ENCODE measurements around the gene DNPH1. TPM values are rescaled to one million over a fixed set of nuclear protein-coding genes. Genes with fewer than 3 reads are reported as not detected.

The DNPH1 gene
- total RNA-seq, 1 experiment from 2014 or later: 91.0 TPM

DNA sequence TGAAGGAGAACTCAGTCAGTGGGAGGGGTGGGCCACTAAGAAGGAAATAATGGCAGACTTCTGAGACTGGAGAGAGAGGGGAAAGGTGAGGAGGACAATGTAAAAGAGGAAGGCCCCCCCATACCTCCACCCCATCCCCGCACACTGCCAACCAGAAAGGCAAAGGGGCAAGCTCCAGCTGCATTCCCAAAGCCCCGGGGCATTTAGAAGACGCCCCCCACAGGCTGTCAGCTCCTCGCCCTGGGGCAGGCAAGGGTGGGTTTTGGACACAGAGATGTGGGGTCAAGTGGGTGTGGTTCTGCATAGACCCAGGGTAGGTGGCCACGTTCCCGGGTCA lies 48.0 kb upstream of the DNPH1 start:
- no peaks in the 10 kb centered on the region for H3K9me3 Mint-ChIP-seq (ENCODE audit: unreplicated experiment)
- peaks cover 5% of the 10 kb centered on the region for H3K4me1 Mint-ChIP-seq (ENCODE audit: insufficient read depth, unreplicated experiment)
- H3K27ac Mint-ChIP-seq (ENCODE audit: low read depth, unreplicated experiment): no peak overlapping the region
- intact Hi-C loops (cut with micrococcal nuclease): no loop called here
- ChIA-PET CTCF (interaction anchor here (1.0 kb wide), 1 partner anchor 24 kb away, joined by 3 read pairs; no protein-coding TSS in a partner anchor), POLR2A (no interaction called here)
- no peak for DNase-seq (ENCODE audit: unreplicated experiment)
- TF ChIP-seq, protein P1, sequence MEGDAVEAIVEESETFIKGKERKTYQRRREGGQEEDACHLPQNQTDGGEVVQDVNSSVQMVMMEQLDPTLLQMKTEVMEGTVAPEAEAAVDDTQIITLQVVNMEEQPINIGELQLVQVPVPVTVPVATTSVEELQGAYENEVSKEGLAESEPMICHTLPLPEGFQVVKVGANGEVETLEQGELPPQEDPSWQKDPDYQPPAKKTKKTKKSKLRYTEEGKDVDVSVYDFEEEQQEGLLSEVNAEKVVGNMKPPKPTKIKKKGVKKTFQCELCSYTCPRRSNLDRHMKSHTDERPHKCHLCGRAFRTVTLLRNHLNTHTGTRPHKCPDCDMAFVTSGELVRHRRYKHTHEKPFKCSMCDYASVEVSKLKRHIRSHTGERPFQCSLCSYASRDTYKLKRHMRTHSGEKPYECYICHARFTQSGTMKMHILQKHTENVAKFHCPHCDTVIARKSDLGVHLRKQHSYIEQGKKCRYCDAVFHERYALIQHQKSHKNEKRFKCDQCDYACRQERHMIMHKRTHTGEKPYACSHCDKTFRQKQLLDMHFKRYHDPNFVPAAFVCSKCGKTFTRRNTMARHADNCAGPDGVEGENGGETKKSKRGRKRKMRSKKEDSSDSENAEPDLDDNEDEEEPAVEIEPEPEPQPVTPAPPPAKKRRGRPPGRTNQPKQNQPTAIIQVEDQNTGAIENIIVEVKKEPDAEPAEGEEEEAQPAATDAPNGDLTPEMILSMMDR (IDR thresholded peaks at IDR 0.05; ENCODE audit: unreplicated experiment): no peak
- H3K36me3 Mint-ChIP-seq (ENCODE audit: insufficient read depth, unreplicated experiment): peaks cover 6% of the 10 kb centered on the region
- peaks cover 16% of the 10 kb centered on the region for H3K27me3 Mint-ChIP-seq (ENCODE audit: insufficient read depth, unreplicated experiment)
- H3K4me3 Mint-ChIP-seq (ENCODE audit: unreplicated experiment): no peak overlapping the region
- BruUV-seq (replicated peaks): no TSS peak

DNA sequence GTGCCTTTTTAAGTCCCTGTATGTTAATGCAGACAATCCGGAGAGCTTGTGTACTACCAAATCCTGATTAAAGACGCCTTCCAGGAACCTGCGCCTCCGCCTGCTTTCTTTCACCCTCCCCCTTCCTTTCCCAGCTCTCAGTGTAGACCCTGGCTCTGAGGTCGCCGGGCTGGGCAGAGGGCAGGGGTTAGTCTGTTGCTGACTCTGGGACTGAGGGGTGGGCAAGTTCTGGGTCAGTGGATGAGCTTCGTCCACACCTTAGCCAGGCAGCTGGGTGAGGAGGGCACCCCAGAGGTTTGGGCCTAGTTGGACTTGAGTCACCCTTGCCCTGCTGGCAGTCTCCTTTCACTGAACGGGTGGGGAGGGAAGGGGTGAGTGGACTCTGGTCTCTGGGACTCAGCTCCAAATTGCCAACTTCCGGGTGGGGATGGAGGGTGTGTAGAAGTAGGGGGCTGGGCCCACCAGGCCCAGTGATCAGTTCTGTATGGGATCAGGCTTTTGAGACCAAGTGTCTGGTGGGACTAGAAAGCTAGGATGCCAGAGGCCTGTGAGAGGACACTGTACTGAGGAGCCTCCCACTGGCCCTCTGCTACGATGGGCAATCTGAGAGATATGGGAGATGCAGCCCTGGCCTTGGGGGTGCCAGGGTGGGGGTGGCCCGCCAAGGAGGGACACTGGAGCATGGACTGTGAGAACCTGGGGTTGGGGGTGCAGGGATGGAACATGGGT lies 47.5 kb upstream of the DNPH1 start:
- CTCF ChIA-PET: interaction anchor here (1.0 kb wide), 1 partner anchor 24 kb away, joined by 3 read pairs; no protein-coding TSS in a partner anchor
- DNase-seq (ENCODE audit: unreplicated experiment): no peak
- H3K4me1 Mint-ChIP-seq (ENCODE audit: insufficient read depth, unreplicated experiment): peaks cover 5% of the 10 kb centered on the region
- H3K36me3 Mint-ChIP-seq (ENCODE audit: insufficient read depth, unreplicated experiment): peaks cover 6% of the 10 kb centered on the region
- intact Hi-C loops (cut with micrococcal nuclease): no loop called here
- TF ChIP-seq, protein P1 (IDR thresholded peaks at IDR 0.05; ENCODE audit: unreplicated experiment): no peak
- no peaks in the 10 kb centered on the region for H3K9me3 Mint-ChIP-seq (ENCODE audit: unreplicated experiment)
- H3K27me3 Mint-ChIP-seq (ENCODE audit: insufficient read depth, unreplicated experiment): peaks cover 11% of the 10 kb centered on the region
- POLR2A ChIA-PET: no interaction called here
- no peak overlapping the region for H3K27ac Mint-ChIP-seq (ENCODE audit: low read depth, unreplicated experiment)
- no peak overlapping the region for H3K4me3 Mint-ChIP-seq (ENCODE audit: unreplicated experiment)
- BruUV-seq (replicated peaks): no TSS peak

DNA sequence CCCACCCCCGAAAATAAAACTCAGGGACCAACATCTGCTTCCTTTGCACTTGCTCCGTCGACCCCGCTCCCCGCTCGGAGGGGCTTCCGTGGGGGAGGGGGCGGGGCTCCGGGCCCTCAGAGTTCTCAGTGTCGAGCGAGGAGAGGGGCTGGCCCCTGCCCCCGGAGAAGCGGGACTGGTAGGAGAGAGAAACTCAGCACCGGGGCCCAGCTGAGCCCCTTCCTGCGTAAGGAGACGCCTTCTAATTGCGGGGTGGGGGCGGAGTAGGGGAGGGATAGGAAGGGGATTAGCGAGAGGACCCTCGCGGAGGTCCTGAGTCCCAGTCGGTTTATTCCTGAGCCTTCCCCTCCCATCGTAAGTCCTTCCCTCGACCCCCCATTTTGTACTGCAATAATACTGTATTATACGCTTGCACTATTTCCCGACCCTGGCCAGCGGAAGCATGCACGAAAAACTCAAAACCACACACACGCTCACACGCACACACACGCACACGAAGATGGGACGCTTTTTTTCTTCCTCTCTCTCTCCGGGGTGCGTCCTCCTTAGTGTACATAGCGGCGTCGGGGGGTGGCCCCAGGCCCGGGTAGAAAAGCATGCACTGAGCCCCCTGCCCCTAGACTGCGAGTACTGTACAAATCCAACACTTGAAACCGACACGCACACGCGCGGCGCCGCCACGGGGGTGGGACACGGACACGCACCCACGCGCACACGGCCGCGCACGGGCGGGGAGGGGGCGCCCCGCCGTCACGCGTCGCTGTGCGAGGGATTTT lies 46.7 kb upstream of the DNPH1 start:
- no peak for DNase-seq (ENCODE audit: unreplicated experiment)
- ChIA-PET POLR2A (no interaction called here), CTCF (no interaction called here)
- no peak overlapping the region for H3K27ac Mint-ChIP-seq (ENCODE audit: low read depth, unreplicated experiment)
- BruUV-seq (replicated peaks): no TSS peak
- H3K4me1 Mint-ChIP-seq (ENCODE audit: insufficient read depth, unreplicated experiment): peaks cover 5% of the 10 kb centered on the region
- TF ChIP-seq, protein P1 (IDR thresholded peaks at IDR 0.05; ENCODE audit: unreplicated experiment): no peak
- intact Hi-C loops (cut with micrococcal nuclease): no loop called here
- H3K9me3 Mint-ChIP-seq (ENCODE audit: unreplicated experiment): no peaks in the 10 kb centered on the region
- no peak overlapping the region for H3K4me3 Mint-ChIP-seq (ENCODE audit: unreplicated experiment)
- peaks cover 3% of the 10 kb centered on the region for H3K27me3 Mint-ChIP-seq (ENCODE audit: insufficient read depth, unreplicated experiment)
- H3K36me3 Mint-ChIP-seq (ENCODE audit: insufficient read depth, unreplicated experiment): peaks cover 6% of the 10 kb centered on the region

DNA sequence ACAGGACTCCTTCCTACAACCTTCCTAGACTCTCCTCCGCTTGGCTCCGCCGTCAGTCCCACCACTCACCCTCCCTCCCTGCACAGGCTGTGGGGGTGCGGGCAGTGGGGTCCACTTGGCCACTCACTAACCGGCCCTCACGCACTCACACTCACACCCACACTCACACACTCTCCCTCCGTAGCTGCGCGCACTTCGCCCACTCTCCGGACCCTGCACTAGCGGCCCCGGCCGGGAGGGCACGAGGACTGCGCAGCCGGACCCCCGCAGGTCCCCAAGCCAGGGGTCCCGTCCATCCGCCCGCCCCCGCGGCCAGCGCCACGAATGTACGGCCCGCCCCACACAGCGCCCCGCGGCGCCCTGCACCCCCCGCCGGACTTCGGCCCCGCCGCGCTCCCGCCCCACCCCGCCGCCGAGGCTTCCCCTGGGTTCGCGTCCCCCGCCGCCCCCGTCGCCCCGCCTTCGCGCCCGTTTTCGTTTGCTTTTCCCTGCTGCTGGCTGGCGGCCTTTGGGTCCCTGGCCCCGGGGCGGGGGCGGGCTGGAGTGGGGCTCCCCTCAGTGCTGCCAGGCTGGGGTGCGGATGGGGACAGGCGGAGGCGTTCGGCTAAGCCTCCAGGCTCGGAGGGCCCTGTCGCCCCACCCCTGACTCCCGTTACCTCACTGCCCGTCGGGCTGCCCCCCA lies 45.8 kb upstream of the DNPH1 start:
- BruUV-seq (replicated peaks): no TSS peak
- CTCF ChIA-PET: interaction anchor here (0.6 to 1.0 kb wide), 2 partner anchors 11 to 60 kb away, joined by 3 read pairs; no protein-coding TSS in a partner anchor
- Mint-ChIP-seq H3K27me3 (ENCODE audit: insufficient read depth, unreplicated experiment) (no peaks in the 10 kb centered on the region), H3K4me3 (ENCODE audit: unreplicated experiment) (no peak overlapping the region), H3K27ac (ENCODE audit: low read depth, unreplicated experiment) (no peak overlapping the region), H3K9me3 (ENCODE audit: unreplicated experiment) (no peaks in the 10 kb centered on the region), H3K36me3 (ENCODE audit: insufficient read depth, unreplicated experiment) (peaks cover 6% of the 10 kb centered on the region), H3K4me1 (ENCODE audit: insufficient read depth, unreplicated experiment) (peaks cover 5% of the 10 kb centered on the region)
- intact Hi-C loops (cut with micrococcal nuclease): no loop called here
- TF ChIP-seq, protein P1 (IDR thresholded peaks at IDR 0.05; ENCODE audit: unreplicated experiment): no peak
- POLR2A ChIA-PET: no interaction called here
- DNase-seq (ENCODE audit: unreplicated experiment): no peak
